DND-41 (cell line): ENCODE measurements around the gene KCNG2.

Source experiments
- ATAC-seq: fragments of 200-7000 bp; cut with Tn5 transposase; 3 replicates; pipeline ENCODE4 v1.9.1; 2021; ENCODE audit warnings: low read depth; ENCODE audit not compliant: insufficient read depth
- DNase-seq: peaks from one replicate; pipeline ENCODE4 v3.0.0-alpha.2; 2020
- H2AFZ ChIP-seq: 2 replicates; pipeline ENCODE4 v1.6.0; 2012; ENCODE audit warnings: low read depth, low read length
- H3K27ac ChIP-seq: 2 replicates; pipeline ENCODE4 v1.5.1; 2012; ENCODE audit warnings: low read length, inconsistent platforms
- H3K27me3 ChIP-seq: fragments of 200-600 bp; sonication (generic); 2 replicates; pipeline ENCODE4 v1.6.0; 2012; ENCODE audit warnings: low read length, mild to moderate bottlenecking, inconsistent platforms; ENCODE audit not compliant: insufficient read depth, poor library complexity
- H3K36me3 ChIP-seq: 2 replicates; pipeline ENCODE4 v1.5.1; 2012; ENCODE audit warnings: low read length, inconsistent platforms; ENCODE audit not compliant: insufficient read depth
- H3K4me1 ChIP-seq: 2 replicates; pipeline ENCODE4 v1.5.1; 2012; ENCODE audit warnings: mild to moderate bottlenecking, low read length; ENCODE audit not compliant: insufficient read depth
- H3K4me2 ChIP-seq: 2 replicates; pipeline ENCODE4 v1.6.0; 2012; ENCODE audit warnings: mild to moderate bottlenecking, moderate library complexity, low read length, inconsistent platforms; ENCODE audit not compliant: insufficient read depth
- H3K4me3 ChIP-seq, 2 experiments: fragments of 200-600 bp in 1 of 2; shearing (Covaris generic) in 1 of 2; 2 replicates each; pipeline ENCODE4 v1.5.1; 2012 to 2016; ENCODE audit warnings: inconsistent platforms in 2 of 2, low read length in 2 of 2, mild to moderate bottlenecking in 2 of 2, low read depth in 1 of 2, moderate library complexity in 1 of 2
- H3K79me2 ChIP-seq: 2 replicates; pipeline ENCODE4 v1.6.0; 2012; ENCODE audit warnings: low read length, inconsistent platforms; ENCODE audit not compliant: insufficient read depth
- H3K9ac ChIP-seq: 2 replicates; pipeline ENCODE4 v1.6.0; 2012; ENCODE audit warnings: low read depth, mild to moderate bottlenecking, inconsistent platforms, low read length, moderate library complexity
- H3K9me3 ChIP-seq: 2 replicates; pipeline ENCODE4 v1.5.1; 2012; ENCODE audit warnings: low read length, moderate library complexity, mild to moderate bottlenecking, inconsistent platforms; ENCODE audit not compliant: insufficient read depth, severe bottlenecking
- H4K20me1 ChIP-seq: 2 replicates; pipeline ENCODE4 v1.6.0; 2012; ENCODE audit warnings: low read length; ENCODE audit not compliant: insufficient read depth
- CTCF ChIP-seq: IDR thresholded peaks from 2 replicates; pipeline ENCODE4 v1.5.1; 2012; ENCODE audit warnings: borderline replicate concordance, low read length, moderate library complexity, mild to moderate bottlenecking; ENCODE audit not compliant: poor library complexity, severe bottlenecking; ENCODE audit errors: extremely low read depth
- EZH2 ChIP-seq: IDR thresholded peaks from 3 replicates; pipeline ENCODE4 v1.6.1; 2012; ENCODE audit warnings: borderline replicate concordance, low read depth, mild to moderate bottlenecking, moderate library complexity, low read length, inconsistent platforms; ENCODE audit not compliant: severe bottlenecking

Gene KCNG2

DNA sequence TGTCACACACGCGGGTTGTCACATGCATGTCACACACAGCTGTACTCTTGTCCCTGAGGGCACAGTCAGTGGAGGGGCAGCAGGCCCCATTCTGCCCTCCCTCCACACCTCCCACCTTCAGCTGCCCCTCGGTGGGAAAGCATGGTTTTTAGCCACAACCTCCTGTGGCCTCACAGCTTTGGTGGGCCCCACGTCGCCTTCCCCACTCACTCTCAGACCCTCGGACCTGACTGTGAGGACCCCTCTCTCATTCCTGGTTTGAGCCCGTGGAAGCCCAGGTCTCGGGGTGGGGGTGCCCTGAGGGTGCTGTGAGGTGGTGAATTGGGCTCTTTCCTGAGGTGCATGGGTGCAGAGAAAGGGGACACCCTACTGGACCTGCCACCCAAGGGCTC, 19.9 kb downstream of the KCNG2 start:
- H4K20me1 ChIP-seq, result no peaks in the 10 kb centered on the region
- no peaks in the 10 kb centered on the region for H3K79me2 ChIP-seq
- H3K4me3 ChIP-seq, result no peak overlapping the region
- TF ChIP-seq EZH2 (no peak), CTCF (no peak)
- H3K36me3 ChIP-seq, result no peaks in the 10 kb centered on the region
- DNase-seq (no peak), ATAC-seq (no peak)
- H3K4me1 ChIP-seq, result no peaks in the 10 kb centered on the region
- H2AFZ ChIP-seq, result no peak overlapping the region
- H3K4me2 ChIP-seq, result no peak overlapping the region
- H3K9me3 ChIP-seq, result no peaks in the 10 kb centered on the region
- H3K27me3 ChIP-seq, result peaks cover 10% of the 10 kb centered on the region
- H3K27ac ChIP-seq, result no peak overlapping the region
- H3K9ac ChIP-seq, result no peak overlapping the region

DNA sequence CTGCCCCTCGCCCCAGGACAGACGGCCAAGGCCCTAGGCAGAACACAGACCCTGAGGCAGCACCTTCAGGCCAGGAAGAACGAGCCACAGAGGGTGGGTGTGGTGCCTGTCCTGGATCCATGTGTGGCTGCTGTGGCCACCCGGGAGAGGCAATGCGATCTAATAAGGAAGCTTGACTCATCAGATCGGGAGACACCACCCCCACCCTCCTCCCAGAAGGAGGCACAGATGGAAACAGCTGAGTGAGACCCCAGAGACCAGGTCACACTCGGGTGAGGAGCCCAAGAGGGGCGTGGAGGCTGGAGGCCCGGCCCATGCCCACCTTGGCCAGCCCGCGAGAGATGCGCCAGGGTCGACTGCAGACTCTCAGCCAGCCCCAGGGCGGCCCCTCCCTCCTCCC, 20.3 kb downstream of the KCNG2 start:
- Histone ChIP-seq H3K79me2 (no peaks in the 10 kb centered on the region), H3K27ac (no peak overlapping the region), H2AFZ (no peak overlapping the region), H3K4me1 (no peaks in the 10 kb centered on the region), H3K9ac (no peak overlapping the region), H3K9me3 (no peaks in the 10 kb centered on the region), H3K27me3 (peaks cover 10% of the 10 kb centered on the region), H3K36me3 (no peaks in the 10 kb centered on the region), H4K20me1 (no peaks in the 10 kb centered on the region), H3K4me3 (no peak overlapping the region), H3K4me2 (no peak overlapping the region)
- TF ChIP-seq EZH2, result no peak
- no peak for TF ChIP-seq CTCF
- DNase-seq (no peak), ATAC-seq (no peak)

- TF ChIP-seq EZH2, result no peak
- TF ChIP-seq CTCF, result no peak
Observed at GRCh38 chr18:79818631-79819030, 20.9 kb downstream of the KCNG2 start.

More at GRCh38 chr18:79818631-79819030, 20.9 kb downstream of the KCNG2 start:
- Histone ChIP-seq H3K27me3 (peaks cover 8% of the 10 kb centered on the region), H3K9me3 (no peaks in the 10 kb centered on the region), H3K4me1 (no peaks in the 10 kb centered on the region), H3K9ac (no peak overlapping the region), H3K36me3 (no peaks in the 10 kb centered on the region), H2AFZ (no peak overlapping the region), H3K4me2 (no peak overlapping the region), H3K4me3 (no peak overlapping the region), H3K27ac (no peak overlapping the region), H3K79me2 (no peaks in the 10 kb centered on the region), H4K20me1 (no peaks in the 10 kb centered on the region)
- no peak for ATAC-seq
- DNase-seq, result no peak
